ENCODE data around the gene GRIK3.

DNA sequence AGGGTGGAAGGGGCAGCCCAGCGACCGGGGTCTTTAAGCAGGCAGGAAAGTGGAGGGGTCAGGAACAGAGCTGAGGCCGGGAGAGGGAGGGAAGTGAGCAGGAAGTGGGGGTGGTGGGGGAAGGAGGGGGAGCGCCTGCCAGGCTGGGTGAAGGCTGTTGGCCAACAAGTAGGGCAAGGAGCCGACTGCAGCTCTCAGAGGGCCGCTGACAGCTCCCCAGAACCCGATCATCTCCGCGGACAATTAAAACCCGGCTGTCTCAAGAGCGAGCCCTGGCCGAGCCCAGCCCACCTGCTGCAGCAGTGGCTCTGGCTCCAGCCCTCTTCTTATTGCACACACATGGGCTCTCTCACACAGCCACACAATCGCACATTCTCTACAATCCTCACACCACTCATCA is 51.6 kb downstream of the GRIK3 start:
- TF ChIP-seq, protein P1, sequence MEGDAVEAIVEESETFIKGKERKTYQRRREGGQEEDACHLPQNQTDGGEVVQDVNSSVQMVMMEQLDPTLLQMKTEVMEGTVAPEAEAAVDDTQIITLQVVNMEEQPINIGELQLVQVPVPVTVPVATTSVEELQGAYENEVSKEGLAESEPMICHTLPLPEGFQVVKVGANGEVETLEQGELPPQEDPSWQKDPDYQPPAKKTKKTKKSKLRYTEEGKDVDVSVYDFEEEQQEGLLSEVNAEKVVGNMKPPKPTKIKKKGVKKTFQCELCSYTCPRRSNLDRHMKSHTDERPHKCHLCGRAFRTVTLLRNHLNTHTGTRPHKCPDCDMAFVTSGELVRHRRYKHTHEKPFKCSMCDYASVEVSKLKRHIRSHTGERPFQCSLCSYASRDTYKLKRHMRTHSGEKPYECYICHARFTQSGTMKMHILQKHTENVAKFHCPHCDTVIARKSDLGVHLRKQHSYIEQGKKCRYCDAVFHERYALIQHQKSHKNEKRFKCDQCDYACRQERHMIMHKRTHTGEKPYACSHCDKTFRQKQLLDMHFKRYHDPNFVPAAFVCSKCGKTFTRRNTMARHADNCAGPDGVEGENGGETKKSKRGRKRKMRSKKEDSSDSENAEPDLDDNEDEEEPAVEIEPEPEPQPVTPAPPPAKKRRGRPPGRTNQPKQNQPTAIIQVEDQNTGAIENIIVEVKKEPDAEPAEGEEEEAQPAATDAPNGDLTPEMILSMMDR (IDR thresholded peaks at IDR 0.05; ENCODE audit: low read depth, low read length, poor library complexity, severe bottlenecking): no peak
- TF ChIP-seq EZH2phosphoT487 (IDR thresholded peaks at IDR 0.05; ENCODE audit: borderline replicate concordance, low read length): no peak

Data from DOHH2 (cell line).